ENCODE measurements around the gene XPNPEP1. TPM values are rescaled to one million over a fixed set of nuclear protein-coding genes. Genes with fewer than 3 reads are reported as not detected.

Gene XPNPEP1
- total RNA-seq, 1 donor from 2014 or later = 45.2 TPM

DNA sequence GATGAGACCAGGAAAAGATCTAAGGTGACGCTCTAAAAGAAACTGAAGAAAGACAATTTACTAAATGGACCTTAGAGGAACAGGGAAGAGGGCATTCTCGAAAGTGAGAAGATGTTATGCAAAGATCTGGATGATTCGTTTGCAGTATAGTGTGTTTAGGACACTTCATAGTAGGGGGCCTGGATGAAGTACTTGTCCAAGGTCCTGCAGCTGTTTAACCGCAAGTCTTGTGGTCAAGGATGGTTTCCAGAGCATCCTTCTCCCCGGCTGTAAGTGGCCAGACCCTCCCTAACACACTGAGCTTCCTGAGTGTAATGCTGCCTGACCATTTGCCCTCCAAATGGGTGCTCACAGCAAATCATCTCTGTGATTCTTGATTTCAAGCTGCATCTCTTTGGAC, 101.6 kb downstream of the XPNPEP1 start:
- intact Hi-C loops (cut with DNase I) = no loop called here
- no peak for DNase-seq

DNA sequence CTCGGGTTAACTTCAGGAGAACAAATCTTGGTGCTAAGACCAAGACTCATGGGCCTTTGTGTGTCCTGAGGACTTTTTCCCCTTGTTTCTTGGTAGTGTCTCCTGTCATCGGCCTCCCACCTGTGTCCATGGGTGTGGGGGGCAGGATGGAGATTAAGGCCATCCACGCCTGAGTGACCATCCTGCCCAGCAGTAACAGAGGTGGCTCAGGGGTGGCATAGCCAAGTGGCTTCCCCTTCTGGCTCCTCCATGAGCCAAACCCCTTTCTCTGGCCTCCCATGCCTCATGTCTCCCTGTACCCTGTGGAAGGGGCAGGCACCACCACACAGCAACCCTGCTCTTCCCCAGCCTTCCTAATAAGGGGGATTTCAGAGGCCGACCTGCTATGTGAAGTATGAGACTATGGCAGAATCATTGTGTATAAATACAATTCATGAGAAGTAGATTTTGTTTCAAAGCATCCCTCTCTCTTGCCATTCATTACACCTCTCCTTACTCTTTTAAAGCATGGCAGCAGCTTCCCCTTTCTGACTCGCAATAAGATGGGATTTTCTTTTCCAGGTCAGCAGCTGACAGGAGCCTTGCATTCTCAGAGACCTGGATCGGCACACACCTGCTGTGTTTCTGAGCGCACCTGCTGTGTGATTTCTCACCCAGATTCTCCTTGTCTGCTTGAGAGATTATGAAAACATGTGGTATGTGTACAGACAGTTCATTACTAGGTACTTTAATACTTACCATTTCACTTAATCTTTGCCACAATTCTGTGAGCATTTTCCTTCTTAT, 102.5 kb downstream of the XPNPEP1 start:
- H3K27me3 ChIP-seq = no peaks in the 10 kb centered on the region
- TF ChIP-seq, protein P1, sequence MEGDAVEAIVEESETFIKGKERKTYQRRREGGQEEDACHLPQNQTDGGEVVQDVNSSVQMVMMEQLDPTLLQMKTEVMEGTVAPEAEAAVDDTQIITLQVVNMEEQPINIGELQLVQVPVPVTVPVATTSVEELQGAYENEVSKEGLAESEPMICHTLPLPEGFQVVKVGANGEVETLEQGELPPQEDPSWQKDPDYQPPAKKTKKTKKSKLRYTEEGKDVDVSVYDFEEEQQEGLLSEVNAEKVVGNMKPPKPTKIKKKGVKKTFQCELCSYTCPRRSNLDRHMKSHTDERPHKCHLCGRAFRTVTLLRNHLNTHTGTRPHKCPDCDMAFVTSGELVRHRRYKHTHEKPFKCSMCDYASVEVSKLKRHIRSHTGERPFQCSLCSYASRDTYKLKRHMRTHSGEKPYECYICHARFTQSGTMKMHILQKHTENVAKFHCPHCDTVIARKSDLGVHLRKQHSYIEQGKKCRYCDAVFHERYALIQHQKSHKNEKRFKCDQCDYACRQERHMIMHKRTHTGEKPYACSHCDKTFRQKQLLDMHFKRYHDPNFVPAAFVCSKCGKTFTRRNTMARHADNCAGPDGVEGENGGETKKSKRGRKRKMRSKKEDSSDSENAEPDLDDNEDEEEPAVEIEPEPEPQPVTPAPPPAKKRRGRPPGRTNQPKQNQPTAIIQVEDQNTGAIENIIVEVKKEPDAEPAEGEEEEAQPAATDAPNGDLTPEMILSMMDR (IDR thresholded peaks at IDR 0.05) = no peak
- H3K9me3 ChIP-seq = no peaks in the 10 kb centered on the region
- no peak for DNase-seq
- no peak overlapping the region for H3K4me3 ChIP-seq
- H3K36me3 ChIP-seq = no peaks in the 10 kb centered on the region
- no peak for ATAC-seq
- intact Hi-C loops (cut with DNase I) = no loop called here
- H3K27ac ChIP-seq = no peak overlapping the region
- H3K4me1 ChIP-seq = no peaks in the 10 kb centered on the region

More for the DNA sequence above, 101.6 kb downstream of the XPNPEP1 start:
- TF ChIP-seq, protein P1 (IDR thresholded peaks at IDR 0.05) = no peak
- Histone ChIP-seq H3K4me3 (no peak overlapping the region), H3K36me3 (no peaks in the 10 kb centered on the region), H3K9me3 (no peaks in the 10 kb centered on the region), H3K4me1 (no peaks in the 10 kb centered on the region), H3K27ac (no peak overlapping the region), H3K27me3 (no peaks in the 10 kb centered on the region)
- no peak for ATAC-seq

DNA sequence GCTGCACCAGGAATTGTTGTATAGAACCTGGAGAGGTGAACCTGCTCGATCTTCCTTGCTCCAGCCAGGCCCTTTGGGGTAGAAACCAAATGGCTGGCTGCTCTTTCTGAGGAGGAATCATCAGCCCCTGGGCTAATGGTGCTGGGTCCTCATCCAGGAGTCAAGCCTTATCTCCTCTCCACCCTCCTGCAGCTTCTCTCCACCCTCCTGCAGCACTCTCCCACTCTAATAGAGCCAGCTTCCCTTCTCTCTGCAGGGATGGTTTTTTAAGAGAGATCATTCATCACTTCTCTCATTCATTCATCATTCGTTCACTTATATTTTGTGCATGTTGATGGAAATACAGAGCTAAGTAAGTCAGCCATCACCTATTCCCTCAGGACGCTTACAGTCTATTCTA, 103.5 kb downstream of the XPNPEP1 start:
- Histone ChIP-seq H3K9me3 (no peaks in the 10 kb centered on the region), H3K36me3 (no peaks in the 10 kb centered on the region), H3K27me3 (no peaks in the 10 kb centered on the region), H3K4me1 (no peaks in the 10 kb centered on the region), H3K27ac (no peak overlapping the region), H3K4me3 (no peak overlapping the region)
- TF ChIP-seq, protein P1 (IDR thresholded peaks at IDR 0.05) = no peak
- no peak for DNase-seq
- no peak for ATAC-seq
- intact Hi-C loops (cut with DNase I) = no loop called here

Other genes starting within 250 kb of the XPNPEP1 start
- gene ADD3, start 84.5 kb upstream of the XPNPEP1 start, total RNA-seq = 57.4 TPM

Measured in upper lobe of right lung (tissue), 1 donor.